SKM-1 (cell line): ENCODE measurements around the gene AGAP1.

Experiments used
- DNase-seq: peaks from one replicate; lab custom pipeline; 2025; ENCODE audit not compliant: unreplicated experiment; lab: John Stamatoyannopoulos, UW

Gene AGAP1

DNA sequence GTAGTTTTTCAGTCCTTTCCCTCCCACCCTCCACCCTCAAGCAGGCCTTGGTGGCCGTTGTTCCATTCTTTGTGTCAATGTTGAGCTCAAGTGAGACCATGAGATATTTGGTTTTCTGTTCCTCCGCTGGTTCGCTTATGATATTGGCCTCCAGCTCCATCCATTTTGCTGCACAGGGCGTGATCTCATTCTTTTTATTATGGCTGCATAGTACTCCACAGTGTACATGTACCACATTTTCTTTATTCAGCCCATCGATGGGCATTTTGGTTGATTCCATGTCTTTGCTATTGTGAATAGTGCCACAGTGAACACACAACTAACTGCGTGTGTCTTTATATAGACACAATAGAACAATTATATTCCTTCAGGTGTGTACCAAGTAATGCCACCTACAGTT lies 14.1 kb downstream of the AGAP1 start:
- DNase-seq, result no peak

DNA sequence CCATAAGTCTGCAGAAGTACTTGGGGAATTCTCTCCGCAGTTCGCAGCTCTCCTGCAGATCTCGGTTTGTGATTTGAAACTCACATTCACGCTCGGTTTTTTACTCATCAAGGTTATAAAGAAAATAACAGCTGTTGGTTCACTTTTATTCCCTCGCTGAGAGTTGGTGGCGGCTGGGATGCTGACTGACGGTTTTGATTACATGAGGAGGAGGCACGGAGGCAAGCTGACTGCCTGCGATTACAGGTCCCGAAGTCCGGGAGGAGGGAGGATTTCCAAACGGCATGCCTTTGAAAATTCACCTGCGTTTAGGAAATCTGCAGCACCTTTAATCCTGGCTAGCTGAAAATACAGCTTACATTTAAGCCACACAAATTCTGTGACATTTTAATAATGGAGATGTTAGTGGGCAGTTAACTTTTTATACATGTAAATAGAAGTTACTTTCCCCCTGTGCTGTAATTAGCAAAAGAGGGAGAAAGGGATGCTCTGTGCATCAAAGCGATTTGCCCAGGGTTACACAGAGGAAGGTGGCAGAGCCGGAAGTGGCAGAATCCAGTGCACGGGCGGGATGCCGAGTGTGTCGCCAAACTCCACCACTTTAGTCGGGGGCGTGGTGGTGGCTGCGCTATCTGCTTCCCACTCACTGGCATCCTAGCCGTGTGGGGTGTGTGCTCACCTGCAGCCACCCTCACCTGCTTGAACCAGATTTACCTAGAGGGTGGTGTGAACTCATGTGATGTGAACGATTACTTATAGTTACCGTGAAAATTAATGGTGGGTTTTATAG lies 14.7 kb downstream of the AGAP1 start:
- DNase-seq, result no peak

DNA sequence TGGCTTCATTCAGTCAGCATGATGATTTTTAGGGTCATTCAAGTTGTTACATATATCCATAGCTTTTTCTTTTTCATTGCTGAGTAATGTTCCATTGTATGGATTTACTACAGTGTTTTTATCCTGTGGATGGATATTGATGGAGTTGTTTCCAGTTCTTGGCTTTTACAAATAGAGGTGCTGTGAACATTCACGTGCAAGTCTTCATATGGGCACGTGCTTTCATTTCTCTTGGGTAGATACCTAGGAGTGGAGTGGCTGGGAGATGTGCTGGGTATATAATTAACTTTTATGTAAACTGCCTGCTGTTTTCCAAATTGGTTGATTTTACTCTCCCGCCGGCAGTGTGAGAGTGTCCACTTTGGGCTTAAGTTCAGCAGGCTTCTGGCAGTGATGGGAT lies 16.5 kb downstream of the AGAP1 start:
- DNase-seq, result no peak

DNA sequence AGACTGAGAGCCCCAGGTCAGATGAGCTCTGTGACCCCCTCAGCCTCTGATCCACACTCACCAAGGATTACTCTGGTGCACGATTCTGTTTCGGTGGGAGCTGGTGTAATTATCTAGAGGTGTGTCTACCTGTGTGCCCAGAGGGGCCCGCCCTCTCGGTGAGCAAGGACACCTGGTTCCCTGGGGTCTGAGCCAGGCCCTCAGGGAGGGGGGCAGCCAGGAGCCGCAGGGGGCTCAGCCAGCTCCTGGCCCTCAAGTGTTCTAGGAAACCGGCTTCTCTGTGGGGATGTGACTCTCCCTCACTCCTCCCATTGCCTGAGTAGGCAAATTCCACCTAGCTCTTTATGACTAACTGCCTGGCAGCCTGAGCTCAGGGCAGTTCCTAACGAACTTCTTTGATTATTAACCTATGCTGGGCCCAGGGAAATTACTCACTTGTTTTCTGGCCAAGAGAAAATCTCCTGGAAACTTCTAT lies 17.4 kb downstream of the AGAP1 start:
- DNase-seq, result no peak

DNA sequence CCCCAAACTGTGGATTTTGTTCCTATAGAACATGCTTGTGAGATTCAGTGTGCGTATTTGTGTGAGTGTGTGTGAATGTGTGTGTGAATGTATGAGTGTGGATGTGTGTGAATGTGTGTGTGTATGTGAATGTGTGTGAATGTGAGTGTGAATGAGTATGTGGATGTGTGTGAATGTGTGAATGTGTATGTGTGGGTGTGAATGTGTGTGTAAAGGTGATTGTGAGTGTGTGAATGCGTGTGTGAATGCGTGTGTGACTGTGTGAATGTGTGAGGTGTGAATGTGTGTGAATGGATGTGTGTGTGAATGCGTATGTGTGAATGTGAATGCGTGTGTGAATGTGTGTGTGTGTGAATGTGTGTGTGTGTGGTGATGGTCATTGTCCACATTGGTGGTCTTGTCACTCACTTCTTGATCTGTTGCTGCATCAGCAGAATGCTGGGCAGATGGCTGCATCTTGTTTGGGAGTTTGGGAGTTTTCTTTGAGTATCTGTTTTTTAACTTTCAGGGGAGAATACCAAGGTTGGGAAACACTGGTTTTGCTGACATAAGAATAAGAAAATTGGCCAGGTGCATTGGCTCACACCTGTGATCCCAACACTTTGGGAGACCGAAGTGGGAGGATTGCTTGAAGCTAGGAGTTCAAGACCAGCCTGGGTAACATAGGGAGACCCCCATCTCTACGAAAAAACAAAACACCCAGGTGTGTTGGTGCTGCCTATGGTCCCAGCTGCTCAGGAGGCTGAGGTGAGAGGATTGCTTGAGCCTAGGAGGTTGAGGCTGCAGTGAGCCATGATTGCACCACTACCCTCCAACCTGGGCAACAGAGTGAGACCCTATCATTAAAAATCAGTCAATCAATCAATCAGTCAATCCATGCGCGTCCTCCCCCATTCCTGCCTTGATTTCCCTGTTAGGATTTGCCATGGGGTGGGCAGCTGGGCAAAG lies 18.2 kb downstream of the AGAP1 start:
- no peak for DNase-seq

DNA sequence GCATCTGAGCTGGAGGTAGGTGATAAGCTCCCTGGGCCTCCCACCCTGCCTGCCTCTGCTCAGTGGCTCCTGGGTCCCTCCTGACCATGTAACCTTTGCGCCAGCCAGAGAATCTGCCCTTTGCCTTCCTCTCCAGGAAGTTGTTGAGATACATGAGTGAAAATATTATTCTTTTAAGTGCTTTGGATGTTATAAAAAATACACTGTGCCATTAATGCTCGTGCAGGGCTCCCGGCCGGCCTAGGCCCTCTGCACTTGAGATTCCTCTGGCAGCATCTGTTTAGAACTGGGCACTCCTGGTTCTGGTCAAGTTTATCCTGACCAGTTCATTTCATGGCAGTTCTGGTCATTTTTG lies 18.8 kb downstream of the AGAP1 start:
- DNase-seq, result no peak

DNA sequence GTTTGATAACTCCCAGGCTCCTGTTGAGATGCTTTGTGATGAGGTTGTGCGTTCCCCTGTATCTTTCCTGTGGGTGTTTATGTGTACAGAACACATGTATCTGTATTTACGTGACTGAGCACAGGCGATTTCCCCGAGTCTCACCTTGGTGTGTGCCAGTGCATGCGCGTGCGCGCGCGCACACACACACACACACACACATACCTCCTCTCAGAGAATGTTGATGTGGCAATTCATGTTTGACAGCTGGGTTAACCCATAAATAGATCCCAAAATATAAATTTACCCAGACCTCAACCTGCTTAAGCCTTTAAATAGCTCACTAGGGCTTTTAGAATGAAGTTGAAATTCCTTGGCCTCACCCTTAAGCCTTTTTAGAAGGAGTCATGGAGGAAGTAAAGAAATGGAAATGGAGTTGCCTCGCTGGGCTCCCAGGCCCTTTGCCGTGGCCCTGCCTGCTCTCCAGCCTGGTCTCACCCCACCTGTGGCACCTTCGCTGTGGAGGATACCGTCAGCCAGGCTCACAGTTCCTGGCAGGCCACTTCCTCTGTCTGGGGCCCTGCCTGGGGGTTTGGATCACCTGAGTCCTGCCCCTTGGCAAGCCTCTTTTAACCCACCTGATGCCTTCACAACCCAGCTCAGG lies 20.3 kb downstream of the AGAP1 start:
- no peak for DNase-seq

DNA sequence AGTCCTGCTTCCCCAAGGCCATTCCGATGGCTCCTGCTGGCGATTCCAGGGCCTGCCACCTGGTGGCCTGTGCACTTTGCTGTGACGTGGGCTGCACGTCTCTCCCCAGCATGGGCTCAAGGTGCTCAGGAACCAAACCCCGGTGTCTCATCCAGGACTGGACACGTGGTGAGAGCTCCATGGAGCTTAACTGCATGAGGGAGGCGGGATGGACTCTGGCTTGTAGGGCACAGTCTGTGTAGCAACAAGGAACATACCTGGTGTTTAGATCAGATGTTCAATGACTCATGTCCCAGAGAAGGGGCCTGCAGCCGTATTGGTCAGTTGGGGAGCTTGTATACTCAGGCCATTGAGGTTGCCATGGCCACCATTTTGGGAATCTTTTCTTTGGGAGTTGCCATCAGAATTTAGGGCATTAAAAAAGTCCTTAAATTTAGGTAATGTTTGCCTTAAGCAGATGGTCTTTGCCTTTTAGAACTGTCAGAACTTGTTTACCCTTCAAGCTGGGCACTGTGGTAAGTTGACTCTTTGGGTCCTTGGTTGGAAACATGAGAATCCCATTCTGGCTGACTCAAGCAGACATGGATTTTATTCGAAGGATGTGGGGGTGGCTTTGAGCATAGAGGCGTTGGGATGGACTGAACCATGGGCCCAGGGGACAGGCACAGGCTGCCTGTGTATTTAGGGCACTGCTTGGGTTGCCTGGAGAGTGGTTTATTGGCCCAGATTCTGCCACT lies 21.0 kb downstream of the AGAP1 start:
- DNase-seq, result no peak

DNA sequence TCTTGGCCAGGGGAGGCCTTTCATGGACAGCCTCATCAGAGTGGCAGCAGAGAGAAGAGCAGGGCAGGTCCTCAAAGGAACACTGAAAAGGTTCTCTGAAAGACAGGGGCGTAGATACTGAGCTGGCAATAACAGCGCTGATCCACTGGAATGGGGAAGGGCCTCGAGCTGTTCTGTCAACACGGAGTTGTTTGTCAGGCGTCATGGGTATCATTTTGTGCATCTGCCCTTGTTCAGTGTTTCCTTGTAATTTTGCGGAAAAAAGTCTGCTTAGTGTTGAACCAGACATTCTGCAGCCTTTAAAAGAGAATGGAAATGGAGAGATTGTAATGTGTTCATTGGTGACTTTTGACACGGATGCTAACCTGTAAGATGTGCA lies 21.5 kb downstream of the AGAP1 start:
- no peak for DNase-seq

DNA sequence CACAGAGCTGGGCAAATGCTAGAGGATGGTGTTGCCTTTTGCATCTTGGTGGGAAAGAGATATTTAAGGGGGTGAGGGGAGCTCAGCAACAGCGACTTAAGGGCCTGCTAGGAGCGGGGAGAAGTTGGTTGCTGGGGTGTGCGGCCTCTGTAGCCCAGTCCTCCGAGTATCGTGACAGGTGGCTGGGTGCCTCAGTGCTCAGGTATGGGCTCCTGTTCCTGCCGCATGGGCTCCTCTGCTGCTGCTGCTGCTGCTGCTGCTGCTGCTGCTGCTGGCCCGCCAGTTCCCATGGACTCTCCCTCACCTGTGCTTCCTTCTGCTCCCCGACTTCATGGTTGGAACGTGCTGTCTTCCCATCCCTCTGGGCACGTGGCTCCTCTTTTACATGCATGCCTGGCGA lies 22.0 kb downstream of the AGAP1 start:
- no peak for DNase-seq

DNA sequence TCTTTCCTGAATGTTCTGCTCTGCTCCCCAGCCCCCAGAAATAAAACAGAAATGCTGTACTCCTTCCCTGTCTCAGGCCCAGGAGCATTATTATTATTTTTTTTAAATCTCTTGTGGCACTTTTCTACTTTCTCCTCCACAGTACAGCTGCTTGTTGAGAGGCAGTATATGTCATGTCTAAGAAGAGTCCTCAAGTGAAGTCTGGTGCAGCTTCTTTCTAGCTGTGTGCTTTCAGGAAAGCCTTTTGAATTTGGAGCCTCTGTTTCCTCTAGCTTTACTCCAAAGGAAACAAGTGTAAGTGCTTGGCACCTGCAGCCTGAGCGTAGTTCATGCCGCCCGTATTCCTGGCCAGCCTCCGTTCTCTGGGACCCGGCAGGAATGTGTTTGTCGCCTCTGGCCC lies 22.4 kb downstream of the AGAP1 start:
- DNase-seq, result no peak

DNA sequence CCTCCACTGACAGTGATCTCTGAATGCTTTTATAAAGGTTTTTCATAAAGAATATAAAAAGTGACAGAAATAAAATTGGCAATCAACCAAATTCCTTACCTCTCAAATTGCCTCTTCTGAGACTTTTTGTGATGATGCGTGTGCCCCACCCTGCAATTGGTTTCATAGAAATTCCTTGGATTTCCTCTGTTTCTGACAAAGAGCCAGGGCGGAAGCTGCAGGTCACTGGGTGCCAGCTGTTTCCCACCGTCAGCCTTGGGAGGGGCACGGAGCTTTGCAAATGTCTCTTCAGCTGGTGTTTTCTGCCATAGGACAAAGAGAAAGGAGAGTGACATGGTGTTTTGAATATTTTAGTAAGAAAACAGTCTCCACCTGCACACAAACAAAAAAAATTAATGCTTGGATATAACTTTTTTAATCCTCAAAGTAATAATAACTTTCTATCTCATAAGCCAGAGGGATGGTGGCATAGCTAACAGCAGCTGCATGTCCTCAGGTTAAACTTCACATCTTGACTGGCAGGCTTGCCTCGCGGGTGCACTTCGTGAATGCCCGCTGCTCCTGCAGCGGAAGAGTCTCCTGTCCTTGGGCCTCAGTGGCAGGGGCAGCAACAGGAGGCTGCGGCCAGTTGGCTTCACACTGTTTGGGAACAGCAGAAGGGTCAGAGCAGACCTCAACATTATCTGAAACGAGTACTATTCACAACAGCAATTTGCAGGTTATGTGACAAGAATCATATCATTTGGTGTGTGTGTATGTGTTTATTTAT lies 24.7 kb downstream of the AGAP1 start:
- no peak for DNase-seq

DNA sequence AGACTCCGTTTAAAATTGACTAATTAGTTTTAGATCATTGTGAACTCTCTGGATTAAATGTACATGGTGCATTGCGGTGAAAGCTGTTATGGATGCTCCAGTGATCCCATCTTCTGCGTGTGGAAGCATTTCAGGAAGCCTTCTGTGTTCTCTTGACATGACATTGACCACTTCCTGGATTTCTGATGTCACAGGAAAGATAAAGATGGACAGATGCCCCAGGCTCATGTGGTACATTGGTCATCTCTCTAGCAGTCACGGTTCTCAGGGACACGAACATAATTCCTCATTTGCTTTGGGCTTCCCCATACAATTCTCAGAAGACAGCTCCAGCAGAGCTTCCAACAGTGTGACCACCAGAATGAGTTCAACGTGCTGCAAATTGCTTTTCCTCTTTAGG lies 26.9 kb downstream of the AGAP1 start:
- no peak for DNase-seq

DNA sequence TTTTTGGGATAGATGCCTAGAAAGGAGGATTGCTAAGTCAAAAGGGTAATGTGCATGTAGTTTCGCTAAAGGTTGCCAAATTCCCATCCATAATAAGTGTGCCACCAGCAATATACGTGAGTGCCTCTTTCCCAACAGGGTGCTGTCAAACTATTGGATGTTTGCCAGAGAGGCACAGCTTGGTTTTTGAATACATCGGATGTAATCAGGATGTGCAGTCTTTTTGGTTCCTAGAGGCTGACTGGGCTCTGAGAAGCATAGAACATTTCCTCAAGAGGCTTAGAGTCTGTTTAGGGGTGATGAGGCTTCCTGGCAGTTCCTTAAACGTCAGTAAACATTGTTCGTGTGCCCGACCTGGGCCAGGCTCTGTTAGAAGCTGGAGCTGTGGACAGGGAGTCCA lies 28.0 kb downstream of the AGAP1 start:
- DNase-seq, result no peak

DNA sequence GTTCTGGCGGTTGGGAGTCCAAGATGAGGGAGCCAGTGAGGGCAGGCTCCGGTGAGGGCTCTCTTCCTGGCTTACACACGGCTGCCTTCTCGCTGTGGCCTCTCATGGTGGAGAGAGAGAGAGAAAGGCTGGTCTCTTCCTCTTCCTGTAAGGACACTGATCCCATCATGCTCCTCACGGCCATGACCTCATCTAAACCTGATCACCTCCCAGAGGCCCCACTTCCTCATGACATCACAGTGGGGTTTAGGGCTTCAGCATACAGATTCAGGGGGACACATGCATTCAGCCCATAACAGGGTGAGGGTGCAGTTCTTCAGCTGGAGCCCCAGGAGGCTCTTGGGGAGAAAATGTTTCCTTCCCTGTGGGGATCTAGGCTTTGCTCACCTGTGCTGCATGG lies 29.2 kb downstream of the AGAP1 start:
- DNase-seq, result no peak

DNA sequence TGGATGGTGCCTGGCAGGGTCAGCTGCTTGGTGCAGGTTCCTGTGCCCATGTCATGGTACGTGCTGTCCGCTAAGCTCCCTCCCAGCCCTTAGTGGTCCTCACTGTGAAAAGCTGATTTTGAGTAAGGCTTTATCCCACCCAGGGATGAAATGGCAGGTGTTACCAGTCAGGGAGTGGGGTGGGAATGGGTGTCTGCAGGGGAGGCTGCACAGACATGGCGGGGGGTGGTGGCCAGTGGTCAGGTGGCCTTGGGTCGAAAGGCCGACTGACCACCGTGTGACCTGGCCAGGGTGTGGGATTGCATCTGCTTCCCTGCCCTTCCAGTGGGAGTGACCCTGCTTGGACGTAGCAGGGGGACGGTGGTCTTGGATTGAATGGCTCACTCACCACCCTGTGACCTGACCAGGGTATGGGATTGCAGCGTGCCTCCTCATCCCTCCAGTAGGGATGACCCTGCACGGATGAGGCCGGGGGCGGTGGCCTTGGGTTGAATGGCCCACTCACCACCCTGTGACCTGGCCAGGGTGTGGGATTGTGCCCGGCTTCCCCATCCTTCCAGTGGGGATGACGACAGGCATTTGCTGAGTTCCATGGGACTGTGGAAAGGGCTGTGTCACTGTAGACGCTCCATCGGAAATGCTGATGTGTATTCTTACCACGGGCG lies 29.8 kb downstream of the AGAP1 start:
- DNase-seq, result no peak

DNA sequence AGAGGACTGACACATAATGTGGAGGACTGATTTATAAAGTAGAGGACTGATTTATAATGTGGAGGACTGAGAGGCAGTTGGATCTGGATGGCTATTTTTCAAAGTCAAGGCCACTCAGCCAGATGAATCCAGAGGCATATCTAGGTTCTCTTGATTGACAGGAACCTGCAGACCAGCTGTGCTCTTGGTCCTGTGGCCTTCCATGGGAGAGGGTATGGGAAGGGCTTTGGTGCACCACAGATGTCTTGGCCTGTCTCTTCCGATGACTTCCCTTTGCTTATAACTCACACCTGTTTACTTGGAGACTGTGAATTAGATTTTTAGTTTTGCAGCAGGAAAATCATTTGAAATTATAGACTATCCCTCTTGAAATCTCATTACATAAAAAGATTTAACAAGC lies 32.3 kb downstream of the AGAP1 start:
- DNase-seq, result no peak

DNA sequence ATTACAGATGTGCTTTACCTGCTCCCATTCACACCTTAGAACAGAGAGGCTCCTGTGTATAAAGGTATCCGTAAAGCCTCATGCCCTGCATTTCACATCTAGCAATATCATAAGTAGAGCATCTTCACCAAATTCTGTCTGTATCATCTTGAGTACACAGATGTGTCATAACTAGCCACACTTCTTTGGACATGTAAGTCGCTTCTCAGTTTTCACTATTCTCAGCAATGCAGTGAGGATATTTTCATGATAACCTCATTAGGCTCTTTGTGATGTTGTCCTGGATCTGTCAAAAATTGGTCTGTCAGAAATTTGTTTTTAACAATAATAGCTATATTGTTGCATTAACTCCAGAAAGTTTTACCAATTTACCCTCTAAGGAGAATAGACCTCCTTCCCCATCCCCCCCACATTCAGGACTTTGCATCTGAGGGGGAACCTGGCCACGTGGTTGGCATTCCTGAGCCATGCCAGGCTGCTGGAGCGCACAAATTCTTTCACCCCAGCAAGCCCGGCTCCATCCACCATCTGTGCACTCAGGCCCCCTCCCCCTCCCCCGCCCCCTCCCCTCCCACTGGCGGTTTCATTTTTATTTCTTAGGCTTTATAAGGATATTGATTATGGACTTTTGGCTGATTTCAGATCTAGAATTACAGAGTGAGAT lies 34.1 kb downstream of the AGAP1 start:
- DNase-seq, result no peak

DNA sequence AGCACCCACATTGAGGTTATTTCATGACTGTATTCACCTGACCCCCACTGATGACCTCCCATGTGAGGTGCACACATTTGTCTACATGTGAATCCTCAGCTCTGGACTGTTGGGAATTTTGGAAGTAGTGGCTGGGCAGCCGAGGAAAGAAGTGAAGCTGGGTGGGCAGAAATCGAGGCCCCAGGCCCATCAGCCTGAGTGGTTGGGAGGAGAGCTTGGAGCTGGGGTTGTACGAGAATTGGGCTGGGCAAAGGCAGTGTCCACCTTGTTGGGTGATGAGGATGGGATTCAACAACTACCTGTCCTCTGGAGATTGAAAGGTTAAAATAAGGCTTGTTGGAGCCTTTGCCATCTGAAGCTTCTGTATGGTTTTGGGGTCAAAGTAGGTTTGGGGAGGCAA lies 35.8 kb downstream of the AGAP1 start:
- DNase-seq, result no peak
